MM.1S (cell line): ENCODE results near the gene FBN2.

Experiments used
- DNase-seq: peaks from one replicate; pipeline ENCODE4 v3.0.0-alpha.2; 2015
- H2AFZ ChIP-seq: fragments of 300-600 bp; sonication (generic); 2 replicates; pipeline ENCODE4 v1.6.0; 2016; ENCODE audit warnings: antibody characterized with exemption, low read length
- H3F3A ChIP-seq: fragments of 300-600 bp; sonication (generic); 2 replicates; pipeline ENCODE4 v1.6.1; 2016; ENCODE audit warnings: mild to moderate bottlenecking, antibody characterized with exemption, low read length, moderate library complexity, mixed read lengths; ENCODE audit not compliant: insufficient read depth
- H3K27ac ChIP-seq: fragments of 300-600 bp; sonication (generic); 2 replicates; pipeline ENCODE4 v1.5.1; 2016; ENCODE audit warnings: mild to moderate bottlenecking, low read length
- H3K27me3 ChIP-seq: fragments of 300-600 bp; sonication (generic); replicated peaks from 2 replicates; pipeline ENCODE4 v1.6.0; 2016; ENCODE audit warnings: low read length; ENCODE audit not compliant: insufficient read depth
- H3K36me3 ChIP-seq: fragments of 300-600 bp; sonication (generic); replicated peaks from 2 replicates; pipeline ENCODE4 v1.6.1; 2016; ENCODE audit warnings: mild to moderate bottlenecking, low read length, mixed read lengths; ENCODE audit not compliant: insufficient read depth
- H3K4me1 ChIP-seq: fragments of 300-600 bp; sonication (generic); 2 replicates; pipeline ENCODE4 v1.6.1; 2016; ENCODE audit warnings: low read length, mixed read lengths
- H3K4me2 ChIP-seq: fragments of 300-600 bp; sonication (generic); 2 replicates; pipeline ENCODE4 v1.6.0; 2016; ENCODE audit warnings: low read depth, low read length
- H3K4me3 ChIP-seq: fragments of 300-600 bp; sonication (generic); 2 replicates; pipeline ENCODE4 v1.5.1; 2016; ENCODE audit warnings: low read length, mixed read lengths
- H3K79me2 ChIP-seq: fragments of 300-600 bp; sonication (generic); 2 replicates; pipeline ENCODE4 v1.6.1; 2016; ENCODE audit warnings: mixed run types, low read length, mixed read lengths
- H3K9ac ChIP-seq: fragments of 300-600 bp; sonication (generic); 2 replicates; pipeline ENCODE4 v1.6.1; 2016; ENCODE audit warnings: low read length, mixed read lengths
- H3K9me2 ChIP-seq: fragments of 300-600 bp; sonication (generic); replicated peaks from 2 replicates; pipeline ENCODE4 v1.6.1; 2016; ENCODE audit warnings: mild to moderate bottlenecking, low read length, mixed read lengths; ENCODE audit not compliant: insufficient read depth
- H3K9me3 ChIP-seq: fragments of 300-600 bp; sonication (generic); replicated peaks from 2 replicates; pipeline ENCODE4 v1.6.1; 2016; ENCODE audit warnings: mild to moderate bottlenecking, low read length, mixed read lengths; ENCODE audit not compliant: insufficient read depth
- H4K20me1 ChIP-seq: fragments of 300-600 bp; sonication (generic); 2 replicates; pipeline ENCODE4 v1.6.1; 2016; ENCODE audit warnings: mild to moderate bottlenecking, low read length, moderate library complexity, mixed read lengths; ENCODE audit not compliant: insufficient read depth
- EZH2 ChIP-seq: fragments of 300-600 bp; sonication (generic); optimal IDR thresholded peaks from 2 replicates; pipeline ENCODE3; 2017; ENCODE audit warnings: low read depth, mild to moderate bottlenecking, antibody characterized with exemption, low read length, mixed read lengths
- EZH2phosphoT487 ChIP-seq: fragments of 300-600 bp; sonication (generic); IDR thresholded peaks from 2 replicates; pipeline ENCODE4 v1.6.1; 2018; ENCODE audit warnings: antibody characterized with exemption, low read length
- TF ChIP-seq, protein P1 (sequence below): fragments of 300-600 bp; sonication (generic); IDR thresholded peaks from 2 replicates; pipeline ENCODE4 v1.5.1; 2016; ENCODE audit warnings: antibody characterized with exemption, low read length, mixed read lengths

Gene FBN2

DNA sequence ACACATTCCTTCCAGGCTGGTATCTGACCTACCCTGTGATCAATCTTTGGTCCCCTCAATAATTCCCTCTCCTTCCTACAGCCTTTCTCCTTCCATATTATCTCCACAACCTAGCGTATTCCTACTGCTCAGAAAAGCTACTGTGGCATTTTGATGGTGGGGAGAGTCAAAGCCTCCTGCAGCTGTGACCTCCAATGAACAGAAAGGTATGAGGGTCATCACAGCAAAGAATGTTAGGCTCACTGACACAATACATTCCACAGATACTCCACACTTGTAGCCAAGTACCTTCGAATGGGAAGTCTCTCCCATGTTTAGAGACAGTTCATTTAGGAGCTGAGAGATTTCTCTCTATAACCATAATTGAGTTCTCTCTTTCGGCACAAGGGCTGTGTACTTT is 5.9 kb downstream of the FBN2 start:
- no peak overlapping the region for H3K4me3 ChIP-seq
- TF ChIP-seq, protein P1, sequence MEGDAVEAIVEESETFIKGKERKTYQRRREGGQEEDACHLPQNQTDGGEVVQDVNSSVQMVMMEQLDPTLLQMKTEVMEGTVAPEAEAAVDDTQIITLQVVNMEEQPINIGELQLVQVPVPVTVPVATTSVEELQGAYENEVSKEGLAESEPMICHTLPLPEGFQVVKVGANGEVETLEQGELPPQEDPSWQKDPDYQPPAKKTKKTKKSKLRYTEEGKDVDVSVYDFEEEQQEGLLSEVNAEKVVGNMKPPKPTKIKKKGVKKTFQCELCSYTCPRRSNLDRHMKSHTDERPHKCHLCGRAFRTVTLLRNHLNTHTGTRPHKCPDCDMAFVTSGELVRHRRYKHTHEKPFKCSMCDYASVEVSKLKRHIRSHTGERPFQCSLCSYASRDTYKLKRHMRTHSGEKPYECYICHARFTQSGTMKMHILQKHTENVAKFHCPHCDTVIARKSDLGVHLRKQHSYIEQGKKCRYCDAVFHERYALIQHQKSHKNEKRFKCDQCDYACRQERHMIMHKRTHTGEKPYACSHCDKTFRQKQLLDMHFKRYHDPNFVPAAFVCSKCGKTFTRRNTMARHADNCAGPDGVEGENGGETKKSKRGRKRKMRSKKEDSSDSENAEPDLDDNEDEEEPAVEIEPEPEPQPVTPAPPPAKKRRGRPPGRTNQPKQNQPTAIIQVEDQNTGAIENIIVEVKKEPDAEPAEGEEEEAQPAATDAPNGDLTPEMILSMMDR: no peak
- no peak for TF ChIP-seq EZH2
- no peak for TF ChIP-seq EZH2phosphoT487
- no peaks in the 10 kb centered on the region for H3K4me1 ChIP-seq
- H3K27me3 ChIP-seq: no peaks in the 10 kb centered on the region
- H3K4me2 ChIP-seq: no peak overlapping the region
- H3K9me2 ChIP-seq: no peaks in the 10 kb centered on the region
- no peak overlapping the region for H3K27ac ChIP-seq
- DNase-seq: no peak
- H3K9ac ChIP-seq: no peak overlapping the region
- H4K20me1 ChIP-seq: no peaks in the 10 kb centered on the region
- H3K79me2 ChIP-seq: no peaks in the 10 kb centered on the region
- no peak overlapping the region for H2AFZ ChIP-seq
- no peaks in the 10 kb centered on the region for H3K36me3 ChIP-seq
- H3K9me3 ChIP-seq: no peaks in the 10 kb centered on the region
- H3F3A ChIP-seq: no peaks in the 10 kb centered on the region

DNA sequence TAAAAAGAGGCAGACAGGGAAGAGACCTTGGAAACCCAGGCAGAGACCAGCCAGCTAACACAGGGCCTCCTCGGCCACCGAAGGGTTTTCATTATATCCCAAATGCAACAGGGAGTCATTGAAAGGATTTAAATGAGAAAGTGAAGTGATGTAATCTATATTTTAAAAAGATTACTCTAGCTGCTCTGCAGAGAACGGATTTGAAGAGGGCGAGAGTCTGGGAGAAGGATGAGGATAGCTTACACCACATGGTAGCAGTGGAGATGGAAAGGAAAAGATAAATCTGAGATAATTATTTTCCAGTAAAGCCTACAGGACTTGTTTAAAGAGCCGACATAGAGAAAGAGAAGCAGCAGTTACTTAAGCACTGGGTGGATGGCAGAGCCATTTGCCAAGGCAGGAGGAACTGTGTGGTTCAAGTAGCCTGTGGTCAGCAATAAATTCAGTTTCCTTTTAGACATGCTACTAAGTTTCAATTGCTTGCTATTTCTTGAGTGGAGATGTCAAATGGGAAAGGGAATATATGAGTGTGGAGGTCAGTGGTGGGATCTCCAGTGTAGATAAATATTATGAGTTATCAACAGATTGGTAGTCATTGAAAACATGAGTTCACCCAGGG is 9.3 kb downstream of the FBN2 start:
- Histone ChIP-seq H3K4me1 (no peaks in the 10 kb centered on the region), H3K4me2 (no peak overlapping the region), H2AFZ (no peak overlapping the region), H3K9ac (no peak overlapping the region), H3K36me3 (no peaks in the 10 kb centered on the region), H3K9me3 (no peaks in the 10 kb centered on the region), H3K4me3 (no peak overlapping the region), H3K27ac (no peak overlapping the region), H3K9me2 (no peaks in the 10 kb centered on the region), H3K27me3 (no peaks in the 10 kb centered on the region), H4K20me1 (no peaks in the 10 kb centered on the region), H3K79me2 (no peaks in the 10 kb centered on the region), H3F3A (no peaks in the 10 kb centered on the region)
- no peak for TF ChIP-seq EZH2
- TF ChIP-seq, protein P1: no peak
- no peak for TF ChIP-seq EZH2phosphoT487
- no peak for DNase-seq

DNA sequence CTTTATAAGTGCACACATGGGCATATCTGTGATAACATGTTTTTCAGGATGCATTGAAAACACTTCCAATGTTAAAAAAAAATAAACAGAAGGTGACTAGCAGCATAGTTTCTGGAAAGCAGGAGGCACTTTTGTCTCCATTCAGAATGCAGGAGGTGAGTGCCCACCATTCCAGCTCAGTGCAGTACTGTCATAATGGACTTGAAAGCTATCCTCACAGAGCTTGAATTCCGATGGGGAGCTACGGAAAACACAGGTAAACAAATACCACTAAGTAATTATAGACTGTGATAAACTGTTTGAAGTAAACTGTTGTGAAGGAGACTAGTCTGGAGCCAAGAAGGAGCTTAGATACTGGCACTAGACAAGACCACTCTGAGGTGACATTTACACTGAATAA is 9.9 kb downstream of the FBN2 start:
- H3K9me2 ChIP-seq: no peaks in the 10 kb centered on the region
- TF ChIP-seq EZH2: no peak
- TF ChIP-seq, protein P1: no peak
- no peak for TF ChIP-seq EZH2phosphoT487
- no peaks in the 10 kb centered on the region for H3K27me3 ChIP-seq
- no peaks in the 10 kb centered on the region for H3K79me2 ChIP-seq
- H3K4me2 ChIP-seq: no peak overlapping the region
- no peak overlapping the region for H3K4me3 ChIP-seq
- H3K9me3 ChIP-seq: no peaks in the 10 kb centered on the region
- no peaks in the 10 kb centered on the region for H3K36me3 ChIP-seq
- H3K4me1 ChIP-seq: no peaks in the 10 kb centered on the region
- H2AFZ ChIP-seq: no peak overlapping the region
- H3K27ac ChIP-seq: no peak overlapping the region
- no peak for DNase-seq
- H3K9ac ChIP-seq: no peak overlapping the region
- no peaks in the 10 kb centered on the region for H4K20me1 ChIP-seq
- no peaks in the 10 kb centered on the region for H3F3A ChIP-seq
